ENCODE results near the gene WDFY4. TPM values are rescaled to one million over a fixed set of nuclear protein-coding genes. Genes with fewer than 3 reads are reported as not detected.

Gene WDFY4
- total and polyA plus RNA-seq, 2 donors (not counting 3 experiments of a cell fraction or from before 2014, with no cell fraction given), result 10.1 to 10.2 TPM

DNA sequence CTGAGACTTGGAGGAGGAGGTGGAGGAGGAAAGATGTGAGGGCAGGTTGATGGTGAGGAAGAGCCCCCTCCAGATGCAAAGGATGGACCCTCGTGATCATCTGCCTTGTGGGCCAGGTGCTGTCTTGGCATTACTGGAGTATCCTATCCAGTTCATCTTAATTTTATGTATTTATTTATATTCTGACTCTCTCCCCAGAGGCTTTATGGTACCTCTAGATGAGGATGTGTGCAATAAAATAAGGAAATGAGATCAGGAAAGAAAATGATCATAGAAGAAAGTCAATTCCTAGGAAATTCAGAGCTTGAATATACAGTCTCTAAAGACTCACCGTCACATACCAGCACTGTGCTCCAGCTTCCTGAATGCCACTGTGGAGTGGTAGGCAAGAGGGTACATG lies 160.8 kb downstream of the WDFY4 start:
- peaks cover 0 to 4% of the 10 kb centered on the region in 2 experiments for H3K27me3 ChIP-seq (ENCODE audit: control insufficient read depth in 2 of 2, insufficient read depth in 2 of 2, low read length in 2 of 2)
- H3K9me3 ChIP-seq (replicated peaks; ENCODE audit: control insufficient read depth, insufficient read depth, low read length), result no peaks in the 10 kb centered on the region
- CTCF ChIA-PET, result interaction anchor here (1.0 kb wide), 1 partner anchor 12 kb away, joined by 3 read pairs; no protein-coding TSS in a partner anchor
- H4K20me1 ChIP-seq (replicated peaks; ENCODE audit: control insufficient read depth, extremely low read depth, insufficient read depth, low read length), result no peaks in the 10 kb centered on the region
- no peak for FAIRE-seq
- no peak for DNase-seq (ENCODE audit: low read depth, low spot score)
- intact Hi-C loops (cut with micrococcal nuclease) (no loop called here), dilution Hi-C loops (cut with MboI; ENCODE audit: extremely low pct_ligation_motif_present, low sequenced_read_pairs) (no loop called here)
- H3K4me2 ChIP-seq (ENCODE audit: insufficient read depth, low read length), result no peak overlapping the region
- no peak overlapping the region for H3K27ac ChIP-seq (ENCODE audit: insufficient read depth, low read depth, low read length)
- H3K79me2 ChIP-seq (ENCODE audit: control insufficient read depth, insufficient read depth, low read length), result no peaks in the 10 kb centered on the region
- no peak overlapping the region for H2AFZ ChIP-seq (ENCODE audit: low read depth, low read length)
- H3K4me3 ChIP-seq (replicated peaks in 1 of 3; ENCODE audit: insufficient read depth in 1 of 3, low read depth in 1 of 3, low read length in 3 of 3), result no peak overlapping the region
- H3K9ac ChIP-seq (replicated peaks; ENCODE audit: extremely low read depth, insufficient read depth, low read length), result no peak overlapping the region
- no peaks in the 10 kb centered on the region for H3K4me1 ChIP-seq (ENCODE audit: control insufficient read depth, extremely low read depth, insufficient read depth, low read length)
- TF ChIP-seq POLR2AphosphoS5 (IDR thresholded peaks at IDR 0.05; ENCODE audit: insufficient read depth, low read depth, low read length), result no peak
- TF ChIP-seq, protein P1, sequence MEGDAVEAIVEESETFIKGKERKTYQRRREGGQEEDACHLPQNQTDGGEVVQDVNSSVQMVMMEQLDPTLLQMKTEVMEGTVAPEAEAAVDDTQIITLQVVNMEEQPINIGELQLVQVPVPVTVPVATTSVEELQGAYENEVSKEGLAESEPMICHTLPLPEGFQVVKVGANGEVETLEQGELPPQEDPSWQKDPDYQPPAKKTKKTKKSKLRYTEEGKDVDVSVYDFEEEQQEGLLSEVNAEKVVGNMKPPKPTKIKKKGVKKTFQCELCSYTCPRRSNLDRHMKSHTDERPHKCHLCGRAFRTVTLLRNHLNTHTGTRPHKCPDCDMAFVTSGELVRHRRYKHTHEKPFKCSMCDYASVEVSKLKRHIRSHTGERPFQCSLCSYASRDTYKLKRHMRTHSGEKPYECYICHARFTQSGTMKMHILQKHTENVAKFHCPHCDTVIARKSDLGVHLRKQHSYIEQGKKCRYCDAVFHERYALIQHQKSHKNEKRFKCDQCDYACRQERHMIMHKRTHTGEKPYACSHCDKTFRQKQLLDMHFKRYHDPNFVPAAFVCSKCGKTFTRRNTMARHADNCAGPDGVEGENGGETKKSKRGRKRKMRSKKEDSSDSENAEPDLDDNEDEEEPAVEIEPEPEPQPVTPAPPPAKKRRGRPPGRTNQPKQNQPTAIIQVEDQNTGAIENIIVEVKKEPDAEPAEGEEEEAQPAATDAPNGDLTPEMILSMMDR (IDR thresholded peaks at IDR 0.05; ENCODE audit: extremely low read depth in 1 of 2, insufficient read depth in 1 of 2, low read depth in 1 of 2, low read length in 2 of 2), result no peak
- no peak for TF ChIP-seq EZH2 (IDR thresholded peaks at IDR 0.05; ENCODE audit: borderline replicate concordance, low read depth, low read length, severe bottlenecking)
- TF ChIP-seq, protein P2, sequence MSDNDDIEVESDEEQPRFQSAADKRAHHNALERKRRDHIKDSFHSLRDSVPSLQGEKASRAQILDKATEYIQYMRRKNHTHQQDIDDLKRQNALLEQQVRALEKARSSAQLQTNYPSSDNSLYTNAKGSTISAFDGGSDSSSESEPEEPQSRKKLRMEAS (IDR thresholded peaks at IDR 0.05; ENCODE audit: insufficient read depth, insufficient read length), result no peak
- no peak for TF ChIP-seq MYC (IDR thresholded peaks at IDR 0.05; ENCODE audit: low read depth, low read length)
- TF ChIP-seq FOS (IDR thresholded peaks at IDR 0.05; ENCODE audit: borderline replicate concordance, insufficient read depth, low read length), result no peak
- TF ChIP-seq POLR2A (IDR thresholded peaks at IDR 0.05; ENCODE audit: low read depth, low read length), result no peak
- TF ChIP-seq JUN (IDR thresholded peaks at IDR 0.05; ENCODE audit: borderline replicate concordance, insufficient read depth, insufficient read length, low read depth), result no peak
- no peak for TF ChIP-seq GATA2 (IDR thresholded peaks at IDR 0.05; ENCODE audit: insufficient read depth, insufficient read length, low read depth, low read length)
- no TSS peak for BruUV-seq (replicated peaks)
- POLR2A ChIA-PET, result no interaction called here
- no peaks in the 10 kb centered on the region for H3K9me1 ChIP-seq (replicated peaks; ENCODE audit: control insufficient read depth, extremely low read depth, insufficient read depth, low read length)
- H3K36me3 ChIP-seq (ENCODE audit: control insufficient read depth in 2 of 2, extremely low read depth in 1 of 2, insufficient read depth in 2 of 2, low read length in 2 of 2), result no peaks in the 10 kb centered on the region
